Stimulated activated CD8-positive, alpha-beta memory T cell treated with anti-CD3 and anti-CD28 coated beads, Interleukin-7, amount 100 ng/mL, for 48 hours (primary cell): Measurements from ENCODE around the gene PBX1.

Source experiments
- DNase-seq, 2 donors: peaks; one replicate each; pipeline ENCODE4 v3.0.0-alpha.2; 2020; ENCODE audit warnings: low read depth in 1 of 2; ENCODE audit errors: extremely low read depth in 1 of 2

Gene PBX1

GRCh38 chr1:164664127-164664526 lies 105.1 kb downstream of the PBX1 start:
- no peak for DNase-seq

DNA sequence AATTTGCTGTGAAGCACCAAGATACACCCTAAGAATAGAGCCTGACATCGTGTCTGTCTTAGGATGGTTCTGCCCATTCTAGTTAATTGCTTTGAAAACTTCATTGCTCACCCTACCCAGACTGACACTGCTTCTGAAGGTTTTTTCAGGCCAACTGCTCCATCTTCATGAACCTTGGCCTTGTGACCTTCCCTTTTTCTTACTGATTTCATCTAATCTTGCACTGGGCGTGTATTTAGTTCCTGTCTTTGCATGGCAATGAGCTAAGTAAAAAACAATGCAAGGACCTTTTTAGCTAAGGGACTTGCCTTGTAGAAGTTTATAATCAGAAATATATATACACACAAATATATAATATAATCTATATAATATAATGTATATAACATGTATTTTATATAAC lies 108.0 kb downstream of the PBX1 start:
- no peak for DNase-seq

DNA sequence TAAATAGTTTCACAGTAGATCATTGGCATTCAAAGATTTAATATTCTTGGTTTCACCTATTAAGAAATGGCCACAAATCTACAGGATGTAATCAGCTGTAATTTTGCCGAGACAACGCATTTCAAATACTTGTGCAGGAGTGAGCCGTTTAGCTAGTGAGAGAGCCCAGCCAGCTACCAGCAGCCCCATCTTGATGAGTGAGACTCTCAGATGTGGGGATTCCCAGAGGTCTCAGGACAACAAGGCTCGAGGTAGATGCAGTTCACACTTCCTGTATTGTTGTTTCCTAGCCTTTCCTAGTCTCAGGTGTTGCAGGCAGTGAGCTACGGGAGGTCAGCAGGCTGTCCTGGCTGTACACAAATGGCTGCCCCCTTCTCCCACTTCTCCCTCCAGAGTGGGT lies 108.6 kb downstream of the PBX1 start:
- DNase-seq = no peak

GRCh38 chr1:164668491-164669400 lies 109.8 kb downstream of the PBX1 start:
- DNase-seq = no peak

DNA sequence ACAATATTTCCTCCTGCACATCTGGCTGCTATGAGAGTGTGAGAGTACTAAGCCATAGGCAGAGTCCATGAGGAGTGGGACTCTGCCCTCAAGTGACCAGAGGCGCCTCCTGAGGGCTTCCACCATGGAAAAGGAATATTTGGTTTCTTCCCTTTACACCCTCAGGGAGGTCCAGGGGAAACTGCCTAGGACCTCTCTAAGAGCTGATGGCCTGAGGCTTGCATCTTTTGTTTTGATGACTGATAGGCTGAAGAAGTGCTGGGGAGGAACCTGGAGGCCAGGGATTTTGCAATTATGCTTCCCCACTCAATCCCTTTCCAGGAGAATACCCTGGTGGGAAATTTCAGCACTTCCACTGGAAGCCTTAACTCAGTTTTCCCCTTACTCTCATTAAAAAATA lies 111.0 kb downstream of the PBX1 start:
- DNase-seq = no peak

GRCh38 chr1:164670786-164671185 lies 111.8 kb downstream of the PBX1 start:
- DNase-seq = no peak

DNA sequence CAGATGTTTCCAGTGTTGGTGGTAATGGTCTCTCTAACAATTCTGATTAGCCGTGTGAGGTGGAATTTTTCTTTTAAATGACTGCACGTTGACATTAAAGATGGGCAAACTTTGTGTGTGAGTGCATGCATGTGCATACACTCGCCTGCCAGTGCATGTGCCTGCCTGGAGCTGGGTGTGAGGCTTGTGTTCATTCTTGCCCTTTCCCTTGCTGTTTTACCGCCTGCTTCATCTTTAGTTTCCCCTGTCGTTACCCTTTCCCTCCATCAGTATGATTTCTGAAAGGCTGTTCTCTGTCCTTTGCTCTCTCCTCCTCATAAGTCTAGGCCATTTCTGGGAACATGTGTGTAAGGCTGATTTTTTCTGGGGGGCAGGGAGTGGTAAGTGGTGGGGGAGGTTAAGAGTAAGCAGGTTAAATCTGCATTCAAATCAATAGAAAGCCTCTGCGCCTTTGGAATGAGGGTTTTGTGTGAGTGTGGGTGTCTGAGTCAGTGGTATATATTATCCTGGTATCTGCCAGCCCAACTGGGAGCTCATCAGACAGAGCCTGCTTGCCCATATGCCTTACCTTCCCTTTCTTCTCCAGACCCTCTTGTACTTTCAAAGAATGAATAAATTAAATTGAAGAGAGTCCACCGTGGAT lies 112.5 kb downstream of the PBX1 start:
- DNase-seq = no peak

DNA sequence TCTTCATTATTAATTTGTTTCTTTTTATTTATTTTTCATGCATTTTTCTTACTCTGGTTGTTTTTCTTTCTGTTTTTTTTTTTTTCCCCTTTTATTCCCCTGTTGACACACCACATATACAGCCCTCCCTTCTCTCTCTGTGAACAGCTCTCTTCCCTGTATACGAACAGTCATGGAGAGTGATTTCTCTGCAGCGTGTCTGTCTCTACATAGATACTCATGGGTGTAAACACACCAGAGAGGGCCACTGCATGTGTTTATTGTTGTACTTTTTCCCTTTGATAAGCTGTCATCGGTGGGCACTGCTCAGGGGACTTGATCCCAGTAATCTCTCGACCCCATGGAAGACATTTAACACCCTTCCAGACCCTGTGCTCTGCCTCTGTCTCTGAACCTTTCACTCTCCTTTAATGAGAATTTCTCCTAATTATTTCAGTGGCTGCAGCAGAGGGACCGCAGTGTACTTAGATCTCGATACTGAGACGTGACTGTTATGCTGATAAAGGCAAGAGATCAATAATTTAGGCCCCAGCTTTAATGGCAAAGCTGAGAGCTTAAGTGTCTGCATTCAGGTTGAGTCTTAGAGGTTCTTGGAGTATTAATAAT lies 113.1 kb downstream of the PBX1 start:
- no peak for DNase-seq

- no peak for DNase-seq
Measured at GRCh38 chr1:164672588-164672987, 113.6 kb downstream of the PBX1 start.

GRCh38 chr1:164673584-164674214 lies 114.7 kb downstream of the PBX1 start:
- no peak for DNase-seq

DNA sequence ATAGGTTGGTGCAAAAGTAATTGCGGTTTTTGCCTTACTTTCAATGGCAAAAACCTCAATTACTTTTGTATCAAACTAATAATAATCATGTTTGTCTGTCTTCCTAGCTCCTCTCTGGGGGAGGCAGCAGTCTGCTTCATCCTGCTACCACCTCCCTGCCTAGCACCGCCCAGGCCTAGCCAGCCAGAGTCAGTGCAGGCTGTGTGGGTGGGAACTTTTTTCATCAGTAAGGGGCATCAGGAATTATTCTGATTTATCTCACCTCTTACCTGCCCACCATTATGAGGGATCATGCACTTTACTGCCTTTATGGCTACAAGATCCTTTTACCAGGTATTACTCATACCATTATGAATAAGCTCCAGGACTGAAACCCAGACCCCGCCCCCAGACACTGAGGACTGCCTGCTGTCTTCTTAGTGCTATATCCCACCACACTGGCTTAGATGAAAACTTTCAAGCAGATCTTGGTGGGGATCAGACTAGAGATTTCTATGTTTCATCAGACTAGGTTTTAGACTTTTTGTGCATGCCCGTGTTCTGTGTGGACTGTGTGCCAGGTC lies 116.4 kb downstream of the PBX1 start:
- no peak for DNase-seq

DNA sequence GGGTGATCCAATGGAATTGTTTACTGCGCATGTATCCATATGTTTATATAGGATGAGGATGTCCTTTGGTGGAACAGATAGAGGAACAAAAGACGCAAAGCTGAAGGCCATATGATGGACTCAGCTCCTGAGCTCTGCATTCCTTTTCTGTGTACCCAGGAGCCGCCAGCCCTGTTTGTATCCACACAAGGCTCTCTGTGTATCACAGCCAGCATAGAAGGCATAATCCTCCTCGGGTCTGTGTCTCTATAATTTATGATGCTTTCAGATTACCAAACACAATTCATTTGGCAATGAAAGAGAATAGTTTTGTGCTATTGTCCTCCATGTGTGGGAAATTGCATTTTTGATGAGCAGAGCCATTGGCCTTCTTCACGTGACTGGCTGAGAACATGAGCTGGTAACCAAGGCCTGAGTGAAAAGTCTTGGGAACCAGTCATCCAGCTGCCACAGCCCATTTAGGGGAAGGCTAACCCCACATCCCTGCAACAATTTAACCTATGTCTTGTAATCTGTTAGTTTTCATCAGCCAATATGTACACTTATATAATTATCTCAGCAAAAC lies 119.2 kb downstream of the PBX1 start:
- DNase-seq = no peak

DNA sequence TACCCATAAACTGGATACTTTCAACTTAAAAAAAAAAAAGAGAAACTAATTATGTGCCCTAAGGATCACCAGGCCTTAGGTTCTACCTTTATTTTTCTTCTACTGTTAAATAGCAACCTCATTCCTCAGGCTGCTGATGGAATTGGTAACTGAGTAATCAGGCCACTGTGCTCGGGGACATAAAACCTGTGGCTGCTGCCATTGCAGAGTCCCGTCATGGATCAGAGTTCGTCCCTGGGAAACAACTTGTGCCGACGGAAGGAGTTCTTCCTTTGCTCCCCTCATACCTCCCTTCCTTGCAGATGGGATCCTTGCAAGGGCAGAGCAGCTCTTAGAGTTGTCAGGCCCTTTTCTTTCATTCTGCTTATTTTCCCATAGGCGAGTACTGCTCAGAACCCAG lies 123.6 kb downstream of the PBX1 start:
- DNase-seq = no peak

DNA sequence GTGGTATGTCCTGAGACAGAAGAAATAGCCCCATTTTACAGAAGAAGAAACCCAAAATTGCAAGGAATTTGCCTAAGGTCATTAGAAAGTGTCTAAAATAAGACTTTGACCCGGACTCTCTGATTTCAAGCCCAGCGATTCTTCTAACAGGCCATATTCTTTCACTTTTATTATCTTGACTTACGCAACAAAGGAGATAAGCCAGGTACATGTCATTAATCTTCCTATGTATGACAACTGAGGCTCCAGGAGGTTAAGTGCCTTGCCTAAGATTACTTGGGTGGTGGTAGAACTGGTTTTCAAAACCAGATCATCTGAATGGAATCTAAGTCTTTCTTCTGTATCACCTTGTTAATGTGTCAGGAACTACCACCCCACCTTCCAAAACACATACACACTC lies 124.3 kb downstream of the PBX1 start:
- DNase-seq = no peak

DNA sequence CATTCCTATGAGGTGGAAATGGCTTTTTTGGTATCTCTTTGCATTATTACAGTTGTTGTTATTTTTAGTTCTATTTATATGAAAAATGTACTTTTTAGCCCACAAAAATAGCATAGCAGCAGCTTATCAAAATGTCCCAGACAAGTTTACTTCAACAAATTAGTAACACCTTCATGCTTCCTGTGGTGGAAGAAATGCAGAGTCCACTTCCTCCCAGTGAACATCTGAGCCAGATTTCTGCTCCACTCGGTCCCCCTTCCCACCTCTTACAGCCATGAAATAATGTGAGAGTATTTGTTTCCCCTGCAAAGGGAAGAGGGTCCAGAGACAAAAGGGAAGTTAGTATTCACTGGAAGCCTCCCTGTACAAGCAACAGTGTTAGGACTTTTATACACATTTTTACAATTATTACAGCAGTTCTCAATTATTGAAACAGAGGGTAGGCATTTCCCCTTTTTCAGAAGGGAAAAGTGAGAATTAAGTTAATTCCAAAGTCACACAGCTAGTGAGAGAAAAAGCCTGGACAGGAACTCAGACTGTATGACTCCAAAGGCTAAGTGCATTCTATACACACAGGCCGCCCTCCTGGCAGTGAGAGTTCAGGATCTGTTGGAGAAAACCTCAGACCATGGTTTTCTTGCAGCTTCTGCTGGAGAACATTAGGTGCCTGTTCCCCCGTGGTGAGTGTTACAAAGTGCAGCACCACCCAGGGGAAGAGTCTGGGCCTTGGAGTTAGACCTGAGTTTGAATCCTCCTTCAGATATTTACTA lies 126.5 kb downstream of the PBX1 start:
- DNase-seq = no peak

DNA sequence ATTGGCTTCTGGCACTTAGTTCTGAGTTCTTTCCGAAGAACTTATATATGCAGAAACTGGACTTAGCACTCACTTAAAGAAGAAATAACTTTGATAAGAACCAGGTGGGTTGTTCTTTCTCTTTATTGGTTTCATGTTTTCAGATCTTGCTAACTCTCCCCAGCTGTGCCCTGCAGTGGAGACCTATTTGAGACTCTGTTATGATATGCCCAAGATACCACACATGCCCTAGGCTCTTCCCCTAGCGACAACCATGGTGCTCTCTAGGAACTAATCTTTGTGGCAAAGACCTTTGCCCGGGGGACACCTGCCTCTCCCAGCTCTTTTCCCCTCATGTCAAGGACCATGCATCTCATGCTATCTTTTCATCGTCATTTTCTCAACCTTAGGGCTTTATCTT lies 128.8 kb downstream of the PBX1 start:
- DNase-seq = no peak

- no peak for DNase-seq
Measured at GRCh38 chr1:164688791-164689190, 129.8 kb downstream of the PBX1 start.

DNA sequence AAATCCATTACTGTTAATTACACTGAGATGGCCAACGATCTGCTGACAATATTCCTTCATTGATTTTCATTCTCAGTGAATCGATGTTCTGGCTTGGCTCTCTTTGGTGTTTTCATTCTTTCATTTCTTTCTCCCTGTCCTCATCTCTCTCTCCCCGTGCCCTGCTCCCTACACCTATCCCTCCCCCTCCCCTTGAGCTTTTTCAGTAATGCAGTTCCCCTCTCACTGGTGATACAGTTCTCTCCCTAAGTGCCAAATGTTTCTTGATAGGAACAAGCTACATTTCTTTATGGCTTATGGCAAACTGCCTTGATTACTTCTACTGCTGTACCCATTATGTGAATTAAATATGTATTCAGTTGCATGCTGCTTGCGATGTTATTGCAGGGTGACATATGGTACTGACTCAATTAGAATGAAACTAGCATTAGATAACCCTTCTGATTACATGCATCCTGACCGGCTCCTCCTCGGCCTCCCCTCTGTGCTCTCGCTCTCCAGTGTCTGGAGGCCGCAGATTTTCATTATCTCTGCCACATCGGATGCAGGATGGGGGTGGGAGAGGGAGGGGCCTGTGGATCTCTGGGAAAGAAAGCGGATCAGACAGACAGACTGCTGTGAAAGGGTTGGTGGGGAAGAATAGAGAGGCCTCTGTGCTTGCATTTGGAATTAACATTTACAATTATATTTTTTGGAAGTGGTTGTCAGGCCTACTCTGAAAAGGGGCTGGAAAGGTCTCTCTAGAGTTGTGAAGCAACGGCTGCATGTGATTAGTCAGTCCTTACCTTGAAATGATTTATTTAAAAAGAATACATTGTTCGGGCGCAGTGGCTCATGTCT lies 130.9 kb downstream of the PBX1 start:
- no peak for DNase-seq

- no peak for DNase-seq
Measured at GRCh38 chr1:164692420-164692819, 133.4 kb downstream of the PBX1 start.
